Skeletal muscle cell (primary cell): ENCODE data around the gene RARB.

Experiments used
- DNase-seq: peaks from one replicate; pipeline ENCODE4 v3.0.0-alpha.2; 2010; ENCODE audit warnings: low read depth
- H3K4me3 ChIP-seq: 2 replicates; pipeline ENCODE4 v1.5.1; 2011; ENCODE audit warnings: low read depth, mild to moderate bottlenecking, control low read depth, low read length, moderate library complexity

RARB gene

DNA sequence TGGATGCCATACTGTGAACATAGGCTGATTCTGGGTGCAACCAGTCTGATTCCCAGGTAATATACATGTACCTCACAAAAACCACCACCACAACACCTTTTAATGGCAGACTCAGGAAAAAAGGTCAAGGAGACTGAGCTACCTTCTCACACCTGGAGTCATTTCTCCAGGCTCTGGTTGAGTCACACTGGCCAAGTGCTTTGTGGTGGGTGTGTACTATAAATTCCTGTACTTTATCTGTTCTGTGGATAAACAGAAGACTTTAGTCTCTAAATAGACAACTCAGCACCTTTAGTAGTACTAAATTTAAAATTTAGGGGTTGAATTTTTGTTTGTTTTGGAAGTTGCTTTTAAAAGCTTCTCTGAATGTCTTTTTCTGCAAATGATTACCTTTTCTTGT, 190.0 kb downstream of the RARB start:
- no peak for DNase-seq
- H3K4me3 ChIP-seq = no peak overlapping the region

DNA sequence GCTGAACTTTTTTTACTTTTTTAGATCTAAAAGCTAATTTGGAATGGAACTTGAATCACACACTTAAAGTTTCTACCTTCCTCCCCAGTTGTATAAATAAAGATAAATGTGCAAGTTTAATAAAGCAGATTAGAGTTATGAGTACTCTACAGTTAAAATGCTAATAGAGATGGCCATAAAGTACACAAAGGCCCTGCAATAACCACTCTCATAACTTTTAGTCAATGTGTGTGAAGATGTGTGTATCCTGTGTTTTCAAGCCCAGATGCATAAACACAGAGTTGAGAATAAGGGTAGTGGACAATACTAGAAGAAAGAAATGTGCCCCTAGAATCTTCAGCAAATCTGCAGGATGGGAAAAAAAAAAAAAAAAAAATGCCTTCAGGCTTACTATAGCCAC, 191.3 kb downstream of the RARB start:
- DNase-seq = no peak
- no peak overlapping the region for H3K4me3 ChIP-seq

DNA sequence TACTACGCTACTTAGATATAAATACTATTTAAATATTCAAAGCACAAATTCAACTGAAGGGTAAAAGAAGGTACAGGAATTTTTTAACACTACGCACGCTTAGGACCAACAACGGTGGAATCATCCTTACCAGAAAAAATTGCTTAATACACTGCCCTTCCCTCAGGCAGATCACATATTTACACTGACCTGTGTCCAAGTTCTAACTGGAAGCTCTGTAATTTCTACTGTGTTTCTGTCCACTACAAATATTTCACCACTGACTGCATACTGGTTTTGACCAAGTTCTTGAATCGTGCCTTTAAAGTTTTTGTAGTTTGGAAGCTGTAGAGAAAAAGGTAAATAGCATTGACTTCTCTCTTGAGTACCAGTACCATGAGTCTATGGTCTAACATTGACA, 192.4 kb downstream of the RARB start:
- no peak for DNase-seq

GRCh38 chr3:25621087-25621486, 193.0 kb downstream of the RARB start:
- no peak overlapping the region for H3K4me3 ChIP-seq
- DNase-seq = no peak

More for the DNA sequence above, 192.4 kb downstream of the RARB start:
- H3K4me3 ChIP-seq = no peak overlapping the region

DNA sequence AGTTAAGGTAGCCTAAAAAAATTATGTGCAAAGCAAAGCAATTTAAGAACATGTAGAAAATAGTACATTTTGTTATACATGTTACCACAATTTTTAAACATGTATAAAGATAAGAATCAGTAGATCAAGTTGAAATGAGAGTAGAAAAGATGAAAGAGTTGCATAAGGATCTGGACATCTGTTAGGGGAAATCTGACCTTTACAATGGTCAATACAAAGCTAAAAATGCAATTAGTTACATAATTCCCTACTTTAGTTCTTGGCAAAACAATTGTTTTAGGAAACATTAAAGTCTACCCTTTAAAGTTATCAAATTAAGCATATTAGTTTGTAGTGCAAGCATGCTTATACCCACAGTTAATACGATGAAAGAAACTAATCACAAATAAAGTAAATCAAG, 203.9 kb downstream of the RARB start:
- no peak overlapping the region for H3K4me3 ChIP-seq
- no peak for DNase-seq

DNA sequence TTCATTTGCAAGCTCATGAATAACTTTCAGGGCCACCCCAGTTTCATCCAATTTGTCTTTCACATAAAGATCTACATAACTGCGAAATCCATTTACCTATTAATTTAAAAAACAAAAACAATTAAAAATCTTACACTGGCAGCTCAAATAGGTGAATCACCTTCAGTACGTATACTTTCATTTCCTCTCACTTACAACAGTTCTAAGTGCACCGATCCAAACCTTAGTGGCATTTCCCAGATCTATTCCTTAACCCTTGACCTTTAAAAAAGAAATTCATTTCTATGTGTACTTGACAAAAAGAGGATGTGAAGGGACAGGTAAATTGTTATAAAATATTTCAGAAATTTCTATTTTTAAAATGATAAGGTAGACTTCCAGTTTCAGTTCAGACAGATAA, 205.9 kb downstream of the RARB start:
- no peak for DNase-seq
- no peak overlapping the region for H3K4me3 ChIP-seq

GRCh38 chr3:25635038-25635437, 207.0 kb downstream of the RARB start:
- no peak overlapping the region for H3K4me3 ChIP-seq
- no peak for DNase-seq
